GM21381 (cell line): ENCODE data around the gene MGMT.

ENCODE experiments used
- ATAC-seq: cut with Tn5 transposase; IDR thresholded peaks from one replicate; pipeline ENCODE4 v1.9.1; 2021; ENCODE audit warnings: mild to moderate bottlenecking, moderate library complexity; ENCODE audit not compliant: unreplicated experiment

Gene MGMT

DNA sequence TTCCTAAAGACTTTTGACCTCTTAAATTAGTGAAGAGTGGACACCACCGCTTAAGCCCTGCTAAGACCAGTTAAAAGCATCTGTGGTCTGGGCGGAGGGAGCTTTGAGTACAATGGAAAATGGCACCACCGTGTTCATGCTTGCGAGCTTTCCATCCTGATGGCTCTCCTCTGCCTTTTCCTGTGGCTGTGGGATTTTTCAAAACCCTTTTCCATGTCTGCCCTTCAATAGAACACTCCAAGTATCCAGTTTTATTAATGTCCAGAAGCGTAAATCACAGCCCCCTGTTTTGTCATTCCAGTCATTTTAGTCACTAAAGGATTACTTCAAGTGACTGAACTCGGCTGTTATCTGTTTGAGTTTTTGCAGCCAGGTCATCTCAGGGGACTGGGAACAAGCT lies 181.8 kb downstream of the MGMT start:
- ATAC-seq, result no peak

DNA sequence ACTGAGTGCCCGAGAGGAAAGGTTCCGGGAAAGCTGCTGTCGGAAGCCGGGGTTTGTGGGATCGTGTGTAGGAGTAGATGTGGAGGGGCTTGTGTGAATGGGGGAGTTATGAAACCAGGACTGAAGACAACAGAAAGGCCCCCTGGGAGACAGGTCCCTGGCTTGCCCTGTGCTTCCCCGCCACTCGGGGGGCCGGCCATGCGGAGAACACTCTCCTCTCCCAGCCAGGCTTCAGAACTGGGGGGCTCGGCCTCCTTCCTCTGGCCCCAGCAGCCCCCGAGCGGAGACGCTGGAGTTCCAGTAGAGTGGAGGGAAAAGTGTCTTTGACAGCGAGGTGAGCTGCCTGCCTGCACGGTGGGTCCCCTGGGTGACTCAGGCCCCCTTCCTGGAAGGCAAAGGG lies 185.0 kb downstream of the MGMT start:
- no peak for ATAC-seq

GRCh38 chr10:129652521-129653201 lies 185.6 kb downstream of the MGMT start:
- no peak for ATAC-seq

GRCh38 chr10:129653428-129653827 lies 186.4 kb downstream of the MGMT start:
- no peak for ATAC-seq

DNA sequence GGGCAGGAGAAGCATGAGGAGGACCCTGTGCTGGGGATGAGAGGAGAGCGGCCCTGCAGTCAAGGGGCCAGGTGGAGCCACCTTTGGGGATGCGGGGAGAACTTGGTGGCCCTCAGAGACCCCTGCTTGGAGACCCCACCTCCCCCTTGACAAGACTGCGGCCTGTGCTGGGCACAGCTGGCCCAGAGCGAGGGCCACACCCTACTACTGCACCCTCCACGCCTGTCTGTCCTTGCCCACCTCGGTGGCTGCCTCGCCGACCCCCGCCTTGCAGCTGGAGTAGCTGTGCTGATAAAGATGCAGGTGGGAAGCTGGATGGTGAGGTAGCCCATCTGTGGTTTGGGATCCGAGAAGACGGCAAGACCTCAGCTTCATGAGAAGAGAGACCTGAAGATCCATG lies 186.8 kb downstream of the MGMT start:
- no peak for ATAC-seq

GRCh38 chr10:129654461-129654860 lies 187.4 kb downstream of the MGMT start:
- ATAC-seq, result no peak

DNA sequence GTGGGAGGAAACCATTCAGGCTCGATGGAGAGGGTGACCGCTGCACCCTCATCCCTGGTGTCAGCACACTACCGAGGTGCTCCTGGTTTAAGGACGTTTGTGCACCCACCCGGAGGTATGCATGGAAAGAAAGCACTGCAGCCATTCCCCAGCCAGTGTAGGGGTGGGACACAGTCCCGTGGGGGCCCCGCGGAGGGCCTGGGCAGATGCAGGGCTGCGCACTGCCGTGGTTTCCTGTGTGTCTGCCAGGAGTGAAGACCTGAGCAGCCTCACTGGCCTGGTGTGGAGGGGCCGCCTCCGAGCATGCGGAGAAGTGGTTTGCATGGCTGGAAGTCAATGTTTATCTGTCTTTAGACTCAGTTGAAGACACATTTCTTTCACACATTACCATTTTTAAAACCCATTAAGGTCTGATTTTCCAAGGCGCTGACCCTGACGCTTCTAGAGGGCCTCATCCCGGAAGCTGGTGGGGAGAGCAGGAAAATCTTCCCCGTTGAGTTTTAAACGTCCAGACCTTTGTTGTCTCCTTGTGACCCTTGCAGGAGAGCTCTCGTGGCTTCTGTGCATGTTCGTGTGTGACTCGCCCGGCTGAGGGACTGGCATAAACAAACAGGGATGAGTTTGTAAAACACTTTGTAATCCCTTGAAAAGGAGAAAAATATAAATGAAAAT lies 188.1 kb downstream of the MGMT start:
- no peak for ATAC-seq

GRCh38 chr10:129655679-129656031 lies 188.6 kb downstream of the MGMT start:
- ATAC-seq, result no peak

- ATAC-seq, result no peak
Measured at GRCh38 chr10:129656642-129657041, 189.6 kb downstream of the MGMT start.

DNA sequence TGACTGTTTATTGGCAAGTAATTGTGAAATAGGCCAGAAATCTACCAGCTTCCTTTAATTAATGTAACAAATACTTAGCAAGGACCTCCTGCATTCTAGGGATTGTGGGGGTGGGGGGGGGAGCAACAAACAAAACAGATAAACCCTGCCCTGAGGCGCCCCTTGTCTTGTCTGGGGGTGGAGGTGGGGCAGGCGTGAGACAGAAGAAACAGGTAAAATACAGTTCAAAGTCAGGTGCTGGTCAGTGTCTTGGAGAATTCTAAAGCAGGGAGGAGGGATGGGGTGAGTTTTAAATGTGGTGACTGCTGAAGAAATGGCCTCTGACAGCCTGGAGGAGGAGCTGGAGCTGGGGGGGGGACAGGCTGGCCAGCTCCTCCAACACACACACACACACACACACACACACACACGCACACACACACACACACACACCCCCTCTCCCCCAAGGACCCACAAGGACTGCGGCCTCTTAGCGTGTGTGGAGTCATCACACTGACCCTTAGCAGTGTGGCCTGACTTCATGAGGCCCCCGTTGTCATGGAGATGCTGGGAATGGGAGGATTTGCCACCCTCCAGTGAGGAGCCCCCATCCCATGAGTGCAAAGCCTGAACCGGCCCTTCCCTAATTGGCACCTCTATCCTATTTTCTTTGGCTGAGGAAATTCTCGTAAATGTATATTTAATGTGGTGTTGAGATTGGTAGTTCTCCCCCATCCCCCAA lies 190.4 kb downstream of the MGMT start:
- no peak for ATAC-seq

GRCh38 chr10:129658376-129659072 lies 191.5 kb downstream of the MGMT start:
- ATAC-seq, result no peak

DNA sequence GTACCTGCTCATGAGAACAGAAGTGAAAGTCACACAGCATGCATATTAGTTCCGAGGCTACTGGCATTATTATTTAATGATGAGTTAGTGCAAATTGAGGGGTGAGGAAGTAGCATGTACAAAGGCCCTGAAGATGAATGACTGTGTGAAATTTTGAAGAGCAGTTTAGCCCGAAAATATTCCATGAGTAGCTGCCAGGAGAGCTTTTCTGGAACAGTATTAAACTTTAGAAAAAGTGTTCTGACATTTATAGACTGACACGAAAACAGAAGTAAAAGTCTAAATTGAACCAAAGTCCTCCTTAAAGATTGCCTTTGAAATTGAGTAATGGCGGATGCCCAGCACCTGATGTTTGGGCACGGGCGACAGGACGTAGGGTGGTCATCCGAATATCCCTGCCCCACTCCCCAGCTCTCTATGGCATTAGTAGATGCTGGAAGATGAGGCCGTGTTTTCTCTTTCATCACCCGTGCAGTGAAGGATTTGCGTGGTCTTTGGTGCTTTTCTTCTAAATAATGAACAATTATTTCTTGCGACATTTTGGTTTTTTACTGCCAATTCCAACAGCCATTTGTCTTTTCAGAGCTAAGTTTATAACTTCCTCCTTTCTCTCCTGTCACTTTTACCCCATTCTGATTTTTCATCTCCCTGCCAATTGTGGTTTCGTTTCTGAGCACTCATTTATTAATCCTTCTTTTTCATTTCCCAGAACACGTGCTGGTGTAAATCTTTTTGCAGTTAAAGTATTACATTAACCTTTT lies 192.6 kb downstream of the MGMT start:
- no peak for ATAC-seq

- no peak for ATAC-seq
Measured at GRCh38 chr10:129660569-129660968, 193.5 kb downstream of the MGMT start.

- no peak for ATAC-seq
Measured at GRCh38 chr10:129662426-129662825, 195.4 kb downstream of the MGMT start.

GRCh38 chr10:129670124-129670523 lies 203.1 kb downstream of the MGMT start:
- ATAC-seq, result no peak

GRCh38 chr10:129673292-129673691 lies 206.3 kb downstream of the MGMT start:
- no peak for ATAC-seq

GRCh38 chr10:129675027-129675769 lies 208.2 kb downstream of the MGMT start:
- ATAC-seq, result no peak

GRCh38 chr10:129676014-129676413 lies 209.0 kb downstream of the MGMT start:
- no peak for ATAC-seq

GRCh38 chr10:129677377-129677927 lies 210.4 kb downstream of the MGMT start:
- no peak for ATAC-seq

DNA sequence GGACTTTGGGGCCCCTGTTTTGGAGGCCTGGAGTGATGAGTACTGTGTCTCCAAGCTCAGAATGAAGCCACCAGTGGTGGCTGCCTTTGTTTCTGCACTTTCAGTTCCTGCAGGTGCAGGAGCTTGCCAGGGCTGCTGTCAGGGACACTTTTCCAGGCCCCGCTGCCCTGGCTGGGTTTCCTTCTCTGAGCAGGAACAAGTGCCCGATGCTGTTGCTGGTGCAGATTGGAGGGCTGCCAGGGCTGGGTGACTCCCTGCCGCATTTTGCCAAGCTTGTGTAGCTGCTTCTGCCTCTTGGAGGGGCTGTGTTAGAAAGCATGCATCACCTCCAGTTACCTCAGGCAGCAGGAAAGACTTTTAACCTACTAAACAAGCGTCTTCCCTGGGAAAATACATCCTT lies 211.1 kb downstream of the MGMT start:
- no peak for ATAC-seq
